ENCODE results near the gene CD74.

The CD74 gene

GRCh38 chr5:150358261-150359095 lies 54.2 kb downstream of the CD74 start:
- no peak for DNase-seq (ENCODE audit: low spot score)

- DNase-seq (ENCODE audit: low spot score): peak; percentile 97
These were observed 55.1 kb downstream of the CD74 start, which contains the start of gene TCOF1 for GRCh38 chr5:150357326-150358260. TSS of gene TCOF1 (plus strand) at chr5:150357697. CDS start at chr5:150357747, 50 bp downstream.

- DNase-seq (ENCODE audit: low spot score): no peak
These were observed 56.0 kb downstream of the CD74 start for GRCh38 chr5:150356575-150357294.

GRCh38 chr5:150355791-150356190 lies 56.9 kb downstream of the CD74 start:
- no peak for DNase-seq (ENCODE audit: low spot score)

- DNase-seq (ENCODE audit: low spot score): no peak
These were observed 59.6 kb downstream of the CD74 start for GRCh38 chr5:150353032-150353675.

- DNase-seq (ENCODE audit: low spot score): no peak
These were observed 60.3 kb downstream of the CD74 start for GRCh38 chr5:150352244-150353031.

All from iPS-NIHi11 (cell line).